Ascending aorta (tissue), 2 donors: Measurements from ENCODE around the gene MACO1. TPM values are rescaled to one million over a fixed set of nuclear protein-coding genes. Genes with fewer than 3 reads are reported as not detected.

ENCODE experiments used
- DNase-seq, 2 donors: peaks; one replicate each; pipeline ENCODE4 v3.0.0-alpha.2; 2019; ENCODE audit warnings: low spot score in 2 of 2
- H3K27ac ChIP-seq, 2 donors: fragments of 200-600 bp; sonication (generic); one replicate each; pipeline ENCODE4 v1.5.1; 2016 to 2017; ENCODE audit warnings: mild to moderate bottlenecking in 1 of 2
- H3K27me3 ChIP-seq: fragments of 200-600 bp; sonication (generic); one replicate; pipeline ENCODE4 v1.5.1; 2017
- H3K36me3 ChIP-seq, 2 donors: fragments of 200-600 bp; sonication (generic); one replicate each; pipeline ENCODE4 v1.5.1; 2016
- H3K4me1 ChIP-seq, 2 donors: fragments of 200-600 bp; sonication (generic); one replicate each; pipeline ENCODE4 v1.5.1; 2016 to 2017; ENCODE audit warnings: mild to moderate bottlenecking in 1 of 2
- H3K4me3 ChIP-seq, 2 donors: fragments of 200-600 bp; sonication (generic); one replicate each; pipeline ENCODE4 v1.5.1; 2016 to 2017; ENCODE audit warnings: mild to moderate bottlenecking in 1 of 2
- H3K9me3 ChIP-seq, 2 donors: fragments of 200-600 bp; sonication (generic); one replicate each; pipeline ENCODE4 v1.5.1; 2016
- intact Hi-C: fragments of 100-400 bp; cut with DNase I; formaldehyde crosslinking; loops from one replicate; pipeline ENCODE4 v1.15.1; 2023
- total RNA-seq: library from RNA; depleted of rRNA; stranded (reverse); fragments of >200 nt; gene quantifications from one replicate; pipeline ENCODE4 v1.1.0, GENCODE V29; 2016
- TF ChIP-seq, protein P1 (sequence below), 3 experiments: fragments of 200-600 bp in 2 of 3; fragments of 450-650 bp in 1 of 3; sonication (generic) in 2 of 3; IDR thresholded peaks; one replicate each; pipeline ENCODE4 v1.5.1; 2016 to 2019; ENCODE audit warnings: antibody characterized with exemption in 3 of 3, mild to moderate bottlenecking in 1 of 3, moderate library complexity in 1 of 3

The MACO1 gene
- total RNA-seq, 1 donor from 2014 or later = 49.2 TPM

DNA sequence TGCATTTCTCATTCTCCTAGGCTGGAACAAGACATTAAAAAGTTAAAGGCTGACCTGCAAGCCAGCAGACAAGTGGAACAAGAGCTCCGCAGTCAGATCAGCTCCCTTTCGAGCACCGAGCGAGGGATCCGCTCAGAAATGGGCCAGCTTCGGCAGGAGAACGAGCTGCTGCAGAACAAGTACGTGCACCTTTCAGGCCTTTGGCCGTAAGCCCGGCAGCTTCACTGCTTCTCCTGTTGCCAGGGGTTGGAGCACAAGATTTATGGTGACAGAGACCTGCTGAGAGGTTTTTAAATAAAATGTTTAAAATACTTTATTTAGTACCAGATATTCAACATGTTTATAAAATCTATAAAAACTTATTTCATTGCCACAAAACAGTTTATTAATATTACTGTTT, 53.4 kb downstream of the MACO1 start:
- no peak for DNase-seq
- H3K9me3 ChIP-seq = no peaks in the 10 kb centered on the region
- H3K4me1 ChIP-seq = no peaks in the 10 kb centered on the region
- intact Hi-C loops = no loop called here
- peaks cover 13 to 21% of the 10 kb centered on the region in 2 donors for H3K36me3 ChIP-seq
- no peak overlapping the region for H3K4me3 ChIP-seq
- no peak overlapping the region for H3K27ac ChIP-seq
- H3K27me3 ChIP-seq = no peaks in the 10 kb centered on the region
- TF ChIP-seq, protein P1, sequence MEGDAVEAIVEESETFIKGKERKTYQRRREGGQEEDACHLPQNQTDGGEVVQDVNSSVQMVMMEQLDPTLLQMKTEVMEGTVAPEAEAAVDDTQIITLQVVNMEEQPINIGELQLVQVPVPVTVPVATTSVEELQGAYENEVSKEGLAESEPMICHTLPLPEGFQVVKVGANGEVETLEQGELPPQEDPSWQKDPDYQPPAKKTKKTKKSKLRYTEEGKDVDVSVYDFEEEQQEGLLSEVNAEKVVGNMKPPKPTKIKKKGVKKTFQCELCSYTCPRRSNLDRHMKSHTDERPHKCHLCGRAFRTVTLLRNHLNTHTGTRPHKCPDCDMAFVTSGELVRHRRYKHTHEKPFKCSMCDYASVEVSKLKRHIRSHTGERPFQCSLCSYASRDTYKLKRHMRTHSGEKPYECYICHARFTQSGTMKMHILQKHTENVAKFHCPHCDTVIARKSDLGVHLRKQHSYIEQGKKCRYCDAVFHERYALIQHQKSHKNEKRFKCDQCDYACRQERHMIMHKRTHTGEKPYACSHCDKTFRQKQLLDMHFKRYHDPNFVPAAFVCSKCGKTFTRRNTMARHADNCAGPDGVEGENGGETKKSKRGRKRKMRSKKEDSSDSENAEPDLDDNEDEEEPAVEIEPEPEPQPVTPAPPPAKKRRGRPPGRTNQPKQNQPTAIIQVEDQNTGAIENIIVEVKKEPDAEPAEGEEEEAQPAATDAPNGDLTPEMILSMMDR (IDR thresholded peaks at IDR 0.05) = no peak

DNA sequence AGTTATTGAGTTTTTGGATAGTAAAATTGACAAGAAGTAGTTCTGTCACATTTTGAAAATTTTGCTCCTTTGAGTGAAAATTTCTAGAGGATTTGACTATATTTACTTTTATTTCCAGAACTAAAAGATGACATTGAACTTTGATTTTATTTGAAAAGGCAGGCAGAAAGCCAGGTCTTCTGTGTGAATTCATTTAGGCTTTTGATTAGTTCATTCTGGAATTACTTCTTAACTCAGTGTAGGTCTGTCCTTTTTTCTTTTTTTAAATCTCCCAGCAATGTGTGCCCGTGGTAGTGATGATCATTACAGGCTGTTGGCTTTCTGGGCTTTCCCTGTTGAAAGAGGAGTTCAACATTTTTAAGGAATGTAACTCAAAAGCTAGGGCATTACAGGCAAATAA, 53.8 kb downstream of the MACO1 start:
- intact Hi-C loops = no loop called here
- TF ChIP-seq, protein P1 (IDR thresholded peaks at IDR 0.05) = no peak
- Histone ChIP-seq H3K27ac (no peak overlapping the region), H3K36me3 (peaks cover 18 to 26% of the 10 kb centered on the region in 2 donors), H3K27me3 (no peaks in the 10 kb centered on the region), H3K9me3 (no peaks in the 10 kb centered on the region), H3K4me1 (no peaks in the 10 kb centered on the region), H3K4me3 (no peak overlapping the region)
- no peak for DNase-seq

DNA sequence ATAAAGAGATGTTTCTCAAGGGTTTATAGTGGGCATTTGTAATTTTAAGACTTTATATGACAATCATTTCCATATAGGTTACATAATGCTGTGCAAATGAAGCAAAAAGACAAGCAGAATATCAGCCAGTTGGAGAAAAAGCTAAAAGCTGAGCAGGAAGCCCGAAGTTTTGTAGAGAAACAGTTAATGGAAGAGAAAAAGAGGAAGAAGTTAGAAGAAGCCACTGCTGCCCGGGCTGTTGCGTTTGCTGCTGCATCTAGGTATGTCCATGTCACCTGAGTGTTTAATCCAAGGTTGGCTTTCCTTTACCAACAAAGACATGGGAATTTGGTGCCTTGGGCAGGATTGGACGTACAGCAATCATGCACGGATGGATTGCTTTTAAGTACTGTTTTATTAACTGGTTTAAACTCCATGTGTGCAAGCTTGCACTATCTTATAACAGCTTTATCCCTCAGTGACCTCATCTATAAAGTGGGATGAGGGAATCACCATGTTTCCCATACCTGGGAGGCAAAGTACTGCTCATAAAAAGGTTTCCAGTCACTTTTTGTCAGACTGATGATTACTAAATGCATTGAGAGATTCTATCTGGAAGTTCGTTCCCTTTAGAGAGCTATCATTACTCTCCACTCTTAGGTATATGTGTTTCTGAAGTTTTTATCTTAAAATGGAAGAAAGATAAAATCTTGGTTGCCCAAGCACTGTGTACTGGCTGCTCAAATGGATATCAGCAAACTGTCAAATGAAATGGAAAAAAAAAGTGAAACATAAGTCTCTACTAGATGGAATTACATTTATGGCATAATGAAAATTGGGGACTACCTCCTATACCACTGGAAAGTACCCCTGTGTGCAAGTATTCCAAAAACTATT, 55.1 kb downstream of the MACO1 start:
- Histone ChIP-seq H3K4me1 (no peaks in the 10 kb centered on the region), H3K9me3 (no peaks in the 10 kb centered on the region), H3K4me3 (no peak overlapping the region), H3K27me3 (no peaks in the 10 kb centered on the region), H3K36me3 (peaks cover 26% of the 10 kb centered on the region in 2 donors), H3K27ac (no peak overlapping the region)
- TF ChIP-seq, protein P1 (IDR thresholded peaks at IDR 0.05) = no peak
- intact Hi-C loops = no loop called here
- no peak for DNase-seq

DNA sequence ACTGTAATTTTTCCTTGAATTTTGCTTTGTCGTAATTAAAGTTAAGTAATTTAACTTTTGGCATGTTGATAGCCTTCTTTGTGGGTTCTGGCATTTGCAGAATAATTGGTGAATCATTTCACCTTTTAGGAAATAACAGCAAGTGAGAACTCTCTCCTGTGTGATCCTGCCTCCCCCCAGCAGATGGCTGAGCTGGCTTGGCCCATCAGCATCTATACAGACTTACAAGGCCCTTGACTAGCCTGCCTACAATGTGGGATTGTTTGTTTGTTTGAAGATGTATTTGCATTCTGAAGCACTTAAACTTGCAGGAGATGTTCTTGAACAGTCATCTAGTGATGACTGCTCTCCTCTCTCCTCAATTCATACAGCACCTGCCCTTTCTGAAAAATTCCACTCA, 55.9 kb downstream of the MACO1 start:
- Histone ChIP-seq H3K9me3 (no peaks in the 10 kb centered on the region), H3K4me1 (no peaks in the 10 kb centered on the region)

DNA sequence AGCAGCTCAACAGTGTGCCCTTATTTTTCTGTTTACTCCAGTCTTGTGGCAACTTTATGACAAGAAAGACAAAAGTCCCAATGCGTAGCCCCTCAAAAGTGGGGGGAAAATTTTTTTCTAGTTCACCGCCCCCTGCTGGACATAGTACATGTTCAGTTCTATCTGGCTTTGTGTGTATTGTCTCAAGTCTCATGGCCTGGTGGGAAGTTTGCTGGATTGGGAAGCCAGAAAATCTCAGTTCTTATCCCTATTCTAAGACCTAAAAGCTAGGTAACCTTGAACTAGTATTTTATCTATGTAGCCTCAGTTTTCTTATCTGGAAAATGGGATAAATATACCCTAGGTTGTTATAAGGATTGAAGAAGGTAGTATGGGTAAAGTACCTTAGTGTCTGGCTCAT, 56.9 kb downstream of the MACO1 start:
- TF ChIP-seq, protein P1 (IDR thresholded peaks at IDR 0.05) = peak in 2 of 3 experiments; percentile 6 to 36
- H3K4me1 ChIP-seq = no peaks in the 10 kb centered on the region
- DNase-seq = no peak
- no peaks in the 10 kb centered on the region for H3K27me3 ChIP-seq
- no peak overlapping the region for H3K4me3 ChIP-seq
- no peaks in the 10 kb centered on the region for H3K9me3 ChIP-seq
- peaks cover 34 to 41% of the 10 kb centered on the region in 2 donors for H3K36me3 ChIP-seq
- intact Hi-C loops = no loop called here
- H3K27ac ChIP-seq = no peak overlapping the region

More for the DNA sequence above, 55.9 kb downstream of the MACO1 start:
- peaks cover 26 to 30% of the 10 kb centered on the region in 2 donors for H3K36me3 ChIP-seq
- intact Hi-C loops = no loop called here
- TF ChIP-seq, protein P1 (IDR thresholded peaks at IDR 0.05) = no peak
- H3K4me3 ChIP-seq = no peak overlapping the region
- H3K27ac ChIP-seq = no peak overlapping the region
- no peaks in the 10 kb centered on the region for H3K27me3 ChIP-seq
- no peak for DNase-seq
